K562 (cell line): Measurements from ENCODE around the gene DLGAP1. TPM values are rescaled to one million over a fixed set of nuclear protein-coding genes. Genes with fewer than 3 reads are reported as not detected.
A peak's percentile ranks its signal among the peaks of the same experiment; 100 is the strongest.

Source experiments
- BRCA1 ChIP-seq, 2 experiments: fragments of 450-650 bp in 1 of 2; sonication (generic) in 1 of 2; formaldehyde crosslinking in 1 of 2; IDR thresholded peaks; 2 replicates each; pipeline versions ENCODE4 v1.5.0 to v1.6.1; 2017 to 2020; ENCODE audit warnings: mild to moderate bottlenecking in 1 of 2, missing genetic modification reagents in 1 of 2
- DIDO1 ChIP-seq: fragments of 450-650 bp; IDR thresholded peaks from 2 replicates; pipeline ENCODE4 v1.6.1; 2016; ENCODE audit warnings: low read depth, missing biosample characterization, missing genetic modification characterization
- ESRRA ChIP-seq: fragments of 450-650 bp; IDR thresholded peaks from 2 replicates; pipeline ENCODE4 v1.6.1; 2014; ENCODE audit warnings: low read depth, mild to moderate bottlenecking, moderate library complexity, borderline replicate concordance
- HNRNPLL ChIP-seq: fragments of 200-400 bp; formaldehyde crosslinking; IDR thresholded peaks from 2 replicates; pipeline ENCODE4 v1.6.1; 2017; ENCODE audit warnings: low read length, low read depth, mild to moderate bottlenecking; ENCODE audit not compliant: poor library complexity, severe bottlenecking
- MAFK ChIP-seq: IDR thresholded peaks from 2 replicates; pipeline ENCODE4 v1.6.1; 2011; ENCODE audit warnings: low read length, improper control_type of control experiment
- MED1 ChIP-seq: sonication (generic); formaldehyde crosslinking; IDR thresholded peaks from 2 replicates; pipeline ENCODE4 v1.8.1; 2023; ENCODE audit warnings: missing genetic modification reagents, borderline replicate concordance
- NFE2 ChIP-seq: IDR thresholded peaks from 2 replicates; pipeline ENCODE4 v1.6.1; 2014; ENCODE audit warnings: antibody characterized with exemption, low read depth
- STAT5A ChIP-seq: IDR thresholded peaks from 2 replicates; pipeline ENCODE4 v1.6.1; 2012; ENCODE audit warnings: low read length, inconsistent platforms, borderline replicate concordance
- TAF9B ChIP-seq: fragments of 450-650 bp; IDR thresholded peaks from 2 replicates; pipeline ENCODE4 v1.6.1; 2018; ENCODE audit warnings: mild to moderate bottlenecking; ENCODE audit not compliant: partially characterized antibody
- TEAD1 ChIP-seq, 2 experiments: fragments of 450-650 bp in 1 of 2; sonication (generic) in 1 of 2; formaldehyde crosslinking; IDR thresholded peaks; 2 replicates each; pipeline versions ENCODE4 v1.4.0 to v1.8.0; 2020 to 2022; ENCODE audit warnings: mild to moderate bottlenecking in 2 of 2, missing genetic modification reagents in 1 of 2
- TOE1 ChIP-seq, 2 experiments: fragments of 450-650 bp in 1 of 2; sonication (generic) in 1 of 2; formaldehyde crosslinking in 1 of 2; IDR thresholded peaks; 2 replicates each; pipeline versions ENCODE4 v1.7.1 to v1.8.0; 2016 to 2022; ENCODE audit warnings: borderline replicate concordance in 2 of 2, mild to moderate bottlenecking in 2 of 2, antibody characterized with exemption in 1 of 2, inconsistent platforms in 1 of 2, low read depth in 1 of 2, missing genetic modification reagents in 1 of 2, moderate library complexity in 1 of 2
- ZNF431 ChIP-seq: sonication (generic); formaldehyde crosslinking; IDR thresholded peaks from 2 replicates; pipeline ENCODE4 v1.8.0; 2022; ENCODE audit warnings: mild to moderate bottlenecking, missing genetic modification reagents
- polyA plus RNA-seq, 8 experiments: library from polyadenylated mRNA; depleted of rRNA in 4 of 8; stranded (reverse) in 5 of 8; unstranded in 3 of 8; fragments of >200 nt; fragmentation: Nextera tagmentation in 2 of 8; fragmentation: Illumina TruSeq in 1 of 8; extraction: Ambion mirVana in 2 of 8; extraction: Trizol in 1 of 8; gene quantifications; 2 replicates each; pipeline versions ENCODE4 v1.2.1 to v1.2.3, GENCODE V29; 2011 to 2014; ENCODE audit warnings: inconsistent platforms in 1 of 8, missing spikeins in 1 of 8
- total RNA-seq, 7 experiments: library from RNA; depleted of rRNA in 6 of 7; stranded (reverse); fragments of >200 nt in 6 of 7; fragmentation: Illumina TruSeq in 2 of 7; extraction: Trizol in 2 of 7; gene quantifications; 2 replicates each; pipeline versions ENCODE4 v1.2.1 to v1.2.3, GENCODE V29; 2011 to 2021; ENCODE audit warnings: low replicate concordance in 1 of 7
- TF ChIP-seq, protein P1 (sequence below): fragments of 450-650 bp; IDR thresholded peaks from 2 replicates; pipeline ENCODE4 v1.6.1; 2016; ENCODE audit warnings: low read depth
- TF ChIP-seq, protein P2 (sequence below): fragments of 250-450 bp; sonication (Bioruptor Pico); IDR thresholded peaks from 2 replicates; pipeline ENCODE4 v1.8.0; 2021; ENCODE audit warnings: mild to moderate bottlenecking, moderate library complexity
- TF ChIP-seq, protein P3 (sequence below): fragments of 250-450 bp; sonication (Bioruptor Pico); IDR thresholded peaks from 2 replicates; pipeline ENCODE4 v1.4.0; 2020; ENCODE audit warnings: borderline replicate concordance

Gene DLGAP1
- total and polyA plus RNA-seq, 9 of the 15 experiments (the other 6 are each of a cell fraction or from before 2014, with no cell fraction given): 0.04 to 0.22 (median 0.08) TPM

DNA sequence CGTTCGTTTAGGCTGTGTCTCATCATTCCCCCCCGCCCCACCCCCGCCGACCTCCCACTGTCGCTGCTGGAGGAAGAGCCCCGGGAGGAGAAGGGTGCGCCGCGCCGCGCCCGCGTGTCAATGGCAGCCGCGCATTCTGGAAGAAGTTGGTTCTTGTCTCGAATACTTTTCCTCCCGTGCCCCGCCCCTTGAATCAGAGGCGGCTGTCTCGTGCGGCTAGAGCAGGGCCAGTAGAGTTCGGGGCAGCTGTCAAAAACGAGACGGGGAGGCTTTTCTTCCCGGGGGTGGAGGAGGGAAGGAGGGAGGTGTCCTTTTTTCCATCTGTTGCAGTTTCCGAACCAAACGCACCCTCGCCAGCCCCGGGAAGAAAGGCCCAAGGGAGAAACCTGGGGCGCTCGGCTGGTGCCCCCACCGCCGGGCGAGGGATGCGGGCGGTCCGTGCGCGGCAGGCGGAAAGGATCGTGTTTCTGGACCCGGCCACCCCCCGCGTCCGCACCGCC is 1005.5 kb downstream of the DLGAP1 start (continued):
- TF ChIP-seq, protein P1, sequence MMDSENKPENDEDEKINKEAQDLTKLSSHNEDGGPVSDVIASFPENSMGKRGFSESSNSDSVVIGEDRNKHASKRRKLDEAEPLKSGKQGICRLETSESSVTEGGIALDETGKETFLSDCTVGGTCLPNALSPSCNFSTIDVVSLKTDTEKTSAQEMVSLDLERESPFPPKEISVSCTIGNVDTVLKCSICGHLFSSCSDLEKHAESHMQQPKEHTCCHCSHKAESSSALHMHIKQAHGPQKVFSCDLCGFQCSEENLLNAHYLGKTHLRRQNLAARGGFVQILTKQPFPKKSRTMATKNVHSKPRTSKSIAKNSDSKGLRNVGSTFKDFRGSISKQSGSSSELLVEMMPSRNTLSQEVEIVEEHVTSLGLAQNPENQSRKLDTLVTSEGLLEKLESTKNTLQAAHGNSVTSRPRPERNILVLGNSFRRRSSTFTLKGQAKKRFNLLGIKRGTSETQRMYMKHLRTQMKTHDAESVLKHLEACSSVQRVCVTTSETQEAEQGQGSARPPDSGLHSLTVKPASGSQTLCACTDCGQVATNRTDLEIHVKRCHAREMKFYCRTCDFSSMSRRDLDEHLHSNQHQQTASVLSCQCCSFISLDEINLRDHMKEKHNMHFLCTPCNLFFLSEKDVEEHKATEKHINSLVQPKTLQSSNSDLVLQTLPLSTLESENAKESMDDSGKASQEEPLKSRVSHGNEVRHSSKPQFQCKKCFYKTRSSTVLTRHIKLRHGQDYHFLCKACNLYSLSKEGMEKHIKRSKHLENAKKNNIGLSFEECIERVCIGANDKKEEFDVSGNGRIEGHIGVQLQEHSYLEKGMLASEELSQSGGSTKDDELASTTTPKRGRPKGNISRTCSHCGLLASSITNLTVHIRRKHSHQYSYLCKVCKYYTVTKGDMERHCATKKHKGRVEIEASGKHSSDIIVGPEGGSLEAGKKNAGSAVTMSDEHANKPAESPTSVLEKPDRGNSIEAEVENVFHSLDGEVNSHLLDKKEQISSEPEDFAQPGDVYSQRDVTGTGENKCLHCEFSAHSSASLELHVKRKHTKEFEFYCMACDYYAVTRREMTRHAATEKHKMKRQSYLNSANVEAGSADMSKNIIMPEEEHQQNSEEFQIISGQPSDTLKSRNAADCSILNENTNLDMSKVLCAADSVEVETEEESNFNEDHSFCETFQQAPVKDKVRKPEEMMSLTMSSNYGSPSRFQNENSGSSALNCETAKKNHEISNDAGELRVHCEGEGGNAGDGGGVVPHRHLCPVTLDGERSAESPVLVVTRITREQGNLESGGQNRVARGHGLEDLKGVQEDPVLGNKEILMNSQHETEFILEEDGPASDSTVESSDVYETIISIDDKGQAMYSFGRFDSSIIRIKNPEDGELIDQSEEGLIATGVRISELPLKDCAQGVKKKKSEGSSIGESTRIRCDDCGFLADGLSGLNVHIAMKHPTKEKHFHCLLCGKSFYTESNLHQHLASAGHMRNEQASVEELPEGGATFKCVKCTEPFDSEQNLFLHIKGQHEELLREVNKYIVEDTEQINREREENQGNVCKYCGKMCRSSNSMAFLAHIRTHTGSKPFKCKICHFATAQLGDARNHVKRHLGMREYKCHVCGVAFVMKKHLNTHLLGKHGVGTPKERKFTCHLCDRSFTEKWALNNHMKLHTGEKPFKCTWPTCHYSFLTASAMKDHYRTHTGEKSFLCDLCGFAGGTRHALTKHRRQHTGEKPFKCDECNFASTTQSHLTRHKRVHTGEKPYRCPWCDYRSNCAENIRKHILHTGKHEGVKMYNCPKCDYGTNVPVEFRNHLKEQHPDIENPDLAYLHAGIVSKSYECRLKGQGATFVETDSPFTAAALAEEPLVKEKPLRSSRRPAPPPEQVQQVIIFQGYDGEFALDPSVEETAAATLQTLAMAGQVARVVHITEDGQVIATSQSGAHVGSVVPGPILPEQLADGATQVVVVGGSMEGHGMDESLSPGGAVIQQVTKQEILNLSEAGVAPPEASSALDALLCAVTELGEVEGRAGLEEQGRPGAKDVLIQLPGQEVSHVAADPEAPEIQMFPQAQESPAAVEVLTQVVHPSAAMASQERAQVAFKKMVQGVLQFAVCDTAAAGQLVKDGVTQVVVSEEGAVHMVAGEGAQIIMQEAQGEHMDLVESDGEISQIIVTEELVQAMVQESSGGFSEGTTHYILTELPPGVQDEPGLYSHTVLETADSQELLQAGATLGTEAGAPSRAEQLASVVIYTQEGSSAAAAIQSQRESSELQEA: no peak
- TF ChIP-seq ZNF431 (no peak), ESRRA (no peak), NFE2 (no peak), BRCA1 (IDR thresholded peaks at IDR 0.05) (no peak), BRCA1 (CRISPR knock-in tag; IDR thresholded peaks at IDR 0.05) (no peak), DIDO1 (tag) (no peak), TAF9B (no peak), HNRNPLL (peak; percentile 34), MED1 (no peak), STAT5A (no peak), TOE1 (IDR thresholded peaks at IDR 0.05; ENCODE audit: borderline replicate concordance) (no peak), TOE1 (CRISPR knock-in tag; IDR thresholded peaks at IDR 0.05; ENCODE audit: borderline replicate concordance, low read depth) (no peak), MAFK (no peak), TEAD1 (CRISPR knock-in tag; IDR thresholded peaks at IDR 0.05) (no peak)
- TF ChIP-seq, protein P2, sequence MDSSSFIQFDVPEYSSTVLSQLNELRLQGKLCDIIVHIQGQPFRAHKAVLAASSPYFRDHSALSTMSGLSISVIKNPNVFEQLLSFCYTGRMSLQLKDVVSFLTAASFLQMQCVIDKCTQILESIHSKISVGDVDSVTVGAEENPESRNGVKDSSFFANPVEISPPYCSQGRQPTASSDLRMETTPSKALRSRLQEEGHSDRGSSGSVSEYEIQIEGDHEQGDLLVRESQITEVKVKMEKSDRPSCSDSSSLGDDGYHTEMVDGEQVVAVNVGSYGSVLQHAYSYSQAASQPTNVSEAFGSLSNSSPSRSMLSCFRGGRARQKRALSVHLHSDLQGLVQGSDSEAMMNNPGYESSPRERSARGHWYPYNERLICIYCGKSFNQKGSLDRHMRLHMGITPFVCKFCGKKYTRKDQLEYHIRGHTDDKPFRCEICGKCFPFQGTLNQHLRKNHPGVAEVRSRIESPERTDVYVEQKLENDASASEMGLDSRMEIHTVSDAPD (CRISPR knock-in tag): no peak
- TF ChIP-seq, protein P3, sequence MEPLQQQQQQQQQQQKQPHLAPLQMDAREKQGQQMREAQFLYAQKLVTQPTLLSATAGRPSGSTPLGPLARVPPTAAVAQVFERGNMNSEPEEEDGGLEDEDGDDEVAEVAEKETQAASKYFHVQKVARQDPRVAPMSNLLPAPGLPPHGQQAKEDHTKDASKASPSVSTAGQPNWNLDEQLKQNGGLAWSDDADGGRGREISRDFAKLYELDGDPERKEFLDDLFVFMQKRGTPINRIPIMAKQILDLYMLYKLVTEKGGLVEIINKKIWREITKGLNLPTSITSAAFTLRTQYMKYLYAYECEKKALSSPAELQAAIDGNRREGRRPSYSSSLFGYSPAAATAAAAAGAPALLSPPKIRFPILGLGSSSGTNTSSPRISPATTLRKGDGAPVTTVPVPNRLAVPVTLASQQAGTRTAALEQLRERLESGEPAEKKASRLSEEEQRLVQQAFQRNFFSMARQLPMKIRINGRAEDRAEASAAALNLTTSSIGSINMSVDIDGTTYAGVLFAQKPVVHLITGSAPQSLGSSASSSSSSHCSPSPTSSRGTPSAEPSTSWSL (CRISPR knock-in tag): no peak
